SK-N-SH (cell line): ENCODE measurements around the gene DGCR8.

Source experiments
- CHD2 ChIP-seq: fragments of 150-350 bp; IDR thresholded peaks from 2 replicates; pipeline ENCODE4 v1.6.1; 2018; ENCODE audit warnings: low read length; ENCODE audit not compliant: partially characterized antibody
- FOXM1 ChIP-seq: IDR thresholded peaks from 2 replicates; pipeline ENCODE4 v1.4.0; 2012; ENCODE audit warnings: low read depth, mild to moderate bottlenecking
- GABPA ChIP-seq: IDR thresholded peaks from 2 replicates; pipeline ENCODE4 v1.4.0; 2012; ENCODE audit warnings: low read depth, mild to moderate bottlenecking
- JUND ChIP-seq: IDR thresholded peaks from 2 replicates; pipeline ENCODE4 v1.4.0; 2012
- MAX ChIP-seq: IDR thresholded peaks from 2 replicates; pipeline ENCODE4 v1.4.0; 2012; ENCODE audit warnings: low read depth
- MEF2A ChIP-seq: IDR thresholded peaks from 2 replicates; pipeline ENCODE4 v1.4.0; 2012; ENCODE audit warnings: low read depth, borderline replicate concordance
- POLR2AphosphoS5 ChIP-seq: IDR thresholded peaks from 2 replicates; pipeline ENCODE4 v1.6.1; 2012; ENCODE audit warnings: low read depth, low read length
- RAD21 ChIP-seq: IDR thresholded peaks from 2 replicates; pipeline ENCODE4 v1.6.1; 2012; ENCODE audit warnings: mild to moderate bottlenecking, low read length
- SIN3A ChIP-seq: IDR thresholded peaks from 2 replicates; pipeline ENCODE4 v1.6.1; 2012; ENCODE audit warnings: low read depth, mild to moderate bottlenecking, low read length, moderate library complexity, borderline replicate concordance
- TCF12 ChIP-seq: IDR thresholded peaks from 2 replicates; pipeline ENCODE4 v1.4.0; 2012
- USF2 ChIP-seq: fragments of 150-350 bp; IDR thresholded peaks from 2 replicates; pipeline ENCODE4 v1.6.1; 2017; ENCODE audit warnings: antibody characterized with exemption, low read length, low read depth, borderline replicate concordance
- TF ChIP-seq, protein P1 (sequence below): fragments of 200-600 bp; sonication (generic); IDR thresholded peaks from 2 replicates; pipeline ENCODE4 v1.6.1; 2017; ENCODE audit warnings: antibody characterized with exemption, mild to moderate bottlenecking, moderate library complexity
- TF ChIP-seq, protein P2 (sequence below): IDR thresholded peaks from 2 replicates; pipeline ENCODE4 v1.6.1; 2012; ENCODE audit warnings: mild to moderate bottlenecking, low read depth, low read length, moderate library complexity
- TF ChIP-seq, protein P3 (sequence below): IDR thresholded peaks from 2 replicates; pipeline ENCODE4 v1.4.0; 2012; ENCODE audit warnings: low read depth, borderline replicate concordance

GRCh38 chr22:20151276-20151588 is 71.2 kb downstream of the DGCR8 start:
- no peak for TF ChIP-seq POLR2AphosphoS5
- no peak for TF ChIP-seq MAX
- TF ChIP-seq, protein P1, sequence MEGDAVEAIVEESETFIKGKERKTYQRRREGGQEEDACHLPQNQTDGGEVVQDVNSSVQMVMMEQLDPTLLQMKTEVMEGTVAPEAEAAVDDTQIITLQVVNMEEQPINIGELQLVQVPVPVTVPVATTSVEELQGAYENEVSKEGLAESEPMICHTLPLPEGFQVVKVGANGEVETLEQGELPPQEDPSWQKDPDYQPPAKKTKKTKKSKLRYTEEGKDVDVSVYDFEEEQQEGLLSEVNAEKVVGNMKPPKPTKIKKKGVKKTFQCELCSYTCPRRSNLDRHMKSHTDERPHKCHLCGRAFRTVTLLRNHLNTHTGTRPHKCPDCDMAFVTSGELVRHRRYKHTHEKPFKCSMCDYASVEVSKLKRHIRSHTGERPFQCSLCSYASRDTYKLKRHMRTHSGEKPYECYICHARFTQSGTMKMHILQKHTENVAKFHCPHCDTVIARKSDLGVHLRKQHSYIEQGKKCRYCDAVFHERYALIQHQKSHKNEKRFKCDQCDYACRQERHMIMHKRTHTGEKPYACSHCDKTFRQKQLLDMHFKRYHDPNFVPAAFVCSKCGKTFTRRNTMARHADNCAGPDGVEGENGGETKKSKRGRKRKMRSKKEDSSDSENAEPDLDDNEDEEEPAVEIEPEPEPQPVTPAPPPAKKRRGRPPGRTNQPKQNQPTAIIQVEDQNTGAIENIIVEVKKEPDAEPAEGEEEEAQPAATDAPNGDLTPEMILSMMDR = no peak
- no peak for TF ChIP-seq JUND
- TF ChIP-seq, protein P2, sequence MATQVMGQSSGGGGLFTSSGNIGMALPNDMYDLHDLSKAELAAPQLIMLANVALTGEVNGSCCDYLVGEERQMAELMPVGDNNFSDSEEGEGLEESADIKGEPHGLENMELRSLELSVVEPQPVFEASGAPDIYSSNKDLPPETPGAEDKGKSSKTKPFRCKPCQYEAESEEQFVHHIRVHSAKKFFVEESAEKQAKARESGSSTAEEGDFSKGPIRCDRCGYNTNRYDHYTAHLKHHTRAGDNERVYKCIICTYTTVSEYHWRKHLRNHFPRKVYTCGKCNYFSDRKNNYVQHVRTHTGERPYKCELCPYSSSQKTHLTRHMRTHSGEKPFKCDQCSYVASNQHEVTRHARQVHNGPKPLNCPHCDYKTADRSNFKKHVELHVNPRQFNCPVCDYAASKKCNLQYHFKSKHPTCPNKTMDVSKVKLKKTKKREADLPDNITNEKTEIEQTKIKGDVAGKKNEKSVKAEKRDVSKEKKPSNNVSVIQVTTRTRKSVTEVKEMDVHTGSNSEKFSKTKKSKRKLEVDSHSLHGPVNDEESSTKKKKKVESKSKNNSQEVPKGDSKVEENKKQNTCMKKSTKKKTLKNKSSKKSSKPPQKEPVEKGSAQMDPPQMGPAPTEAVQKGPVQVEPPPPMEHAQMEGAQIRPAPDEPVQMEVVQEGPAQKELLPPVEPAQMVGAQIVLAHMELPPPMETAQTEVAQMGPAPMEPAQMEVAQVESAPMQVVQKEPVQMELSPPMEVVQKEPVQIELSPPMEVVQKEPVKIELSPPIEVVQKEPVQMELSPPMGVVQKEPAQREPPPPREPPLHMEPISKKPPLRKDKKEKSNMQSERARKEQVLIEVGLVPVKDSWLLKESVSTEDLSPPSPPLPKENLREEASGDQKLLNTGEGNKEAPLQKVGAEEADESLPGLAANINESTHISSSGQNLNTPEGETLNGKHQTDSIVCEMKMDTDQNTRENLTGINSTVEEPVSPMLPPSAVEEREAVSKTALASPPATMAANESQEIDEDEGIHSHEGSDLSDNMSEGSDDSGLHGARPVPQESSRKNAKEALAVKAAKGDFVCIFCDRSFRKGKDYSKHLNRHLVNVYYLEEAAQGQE = no peak
- TF ChIP-seq, protein P3, sequence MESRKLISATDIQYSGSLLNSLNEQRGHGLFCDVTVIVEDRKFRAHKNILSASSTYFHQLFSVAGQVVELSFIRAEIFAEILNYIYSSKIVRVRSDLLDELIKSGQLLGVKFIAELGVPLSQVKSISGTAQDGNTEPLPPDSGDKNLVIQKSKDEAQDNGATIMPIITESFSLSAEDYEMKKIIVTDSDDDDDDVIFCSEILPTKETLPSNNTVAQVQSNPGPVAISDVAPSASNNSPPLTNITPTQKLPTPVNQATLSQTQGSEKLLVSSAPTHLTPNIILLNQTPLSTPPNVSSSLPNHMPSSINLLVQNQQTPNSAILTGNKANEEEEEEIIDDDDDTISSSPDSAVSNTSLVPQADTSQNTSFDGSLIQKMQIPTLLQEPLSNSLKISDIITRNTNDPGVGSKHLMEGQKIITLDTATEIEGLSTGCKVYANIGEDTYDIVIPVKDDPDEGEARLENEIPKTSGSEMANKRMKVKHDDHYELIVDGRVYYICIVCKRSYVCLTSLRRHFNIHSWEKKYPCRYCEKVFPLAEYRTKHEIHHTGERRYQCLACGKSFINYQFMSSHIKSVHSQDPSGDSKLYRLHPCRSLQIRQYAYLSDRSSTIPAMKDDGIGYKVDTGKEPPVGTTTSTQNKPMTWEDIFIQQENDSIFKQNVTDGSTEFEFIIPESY = no peak
- TF ChIP-seq RAD21 = no peak
- no peak for TF ChIP-seq FOXM1
- TF ChIP-seq SIN3A = no peak
- no peak for TF ChIP-seq MEF2A
- no peak for TF ChIP-seq CHD2
- no peak for TF ChIP-seq TCF12
- no peak for TF ChIP-seq USF2
- no peak for TF ChIP-seq GABPA
